ENCODE results near the gene PDGFRB.

PDGFRB gene

DNA sequence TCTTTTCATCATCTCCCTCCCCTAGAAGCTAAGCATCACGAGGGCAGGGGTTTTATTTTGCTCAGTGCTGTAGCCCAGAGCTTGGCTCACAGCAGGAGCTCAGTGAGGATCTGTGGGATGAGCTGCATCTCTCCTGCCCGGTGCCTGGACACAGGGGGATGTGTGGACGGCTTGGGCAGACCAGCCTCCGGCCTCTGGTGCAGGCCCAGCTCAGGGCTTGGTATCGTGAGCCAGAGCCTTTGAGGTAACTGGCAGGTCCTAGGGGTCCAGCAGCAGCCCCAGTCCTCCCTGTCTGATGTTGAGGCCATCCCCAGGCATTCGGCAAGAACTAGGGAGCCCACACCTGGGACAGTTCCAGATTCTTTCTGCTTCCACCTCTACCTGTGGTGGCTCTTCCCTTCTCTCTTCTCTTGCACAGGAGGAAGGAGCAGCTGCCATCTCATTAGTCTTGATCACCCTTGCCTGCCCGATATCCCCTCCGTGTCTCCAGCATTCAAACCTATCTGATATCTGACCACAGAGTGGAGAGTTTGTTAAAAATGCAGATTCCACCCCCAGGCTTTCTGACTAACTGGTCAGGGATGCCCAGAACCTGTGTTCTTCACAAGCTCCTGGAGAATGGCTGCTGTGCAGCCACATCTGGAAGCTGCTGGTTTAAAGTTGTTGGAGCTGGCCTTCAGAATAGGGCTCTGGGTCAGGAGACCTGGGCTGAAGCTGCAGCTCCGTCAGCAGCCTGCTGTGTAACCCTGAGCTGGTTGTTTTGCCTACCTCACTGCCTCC is 26.3 kb upstream of the PDGFRB start:
- no peak for DNase-seq

DNA sequence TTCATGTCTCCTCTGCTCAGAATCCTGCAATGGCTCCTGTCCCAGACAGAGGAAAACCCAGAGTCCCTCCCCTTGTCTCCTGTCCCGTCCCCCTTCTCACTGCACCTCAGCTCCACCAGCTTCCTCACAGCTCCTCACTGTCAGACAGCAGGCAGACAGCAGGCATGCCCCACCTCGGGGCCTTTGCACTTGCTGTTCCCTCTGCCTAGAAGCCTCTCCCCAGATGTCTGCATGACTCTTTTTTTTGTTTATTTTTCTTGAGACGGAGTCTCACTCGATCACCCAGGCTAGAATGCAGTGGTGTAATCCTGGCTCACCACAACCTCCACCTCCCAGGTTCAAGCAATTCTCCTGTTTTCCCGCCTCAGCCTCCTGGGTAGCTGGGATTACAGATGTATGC is 25.4 kb upstream of the PDGFRB start:
- DNase-seq = no peak

DNA sequence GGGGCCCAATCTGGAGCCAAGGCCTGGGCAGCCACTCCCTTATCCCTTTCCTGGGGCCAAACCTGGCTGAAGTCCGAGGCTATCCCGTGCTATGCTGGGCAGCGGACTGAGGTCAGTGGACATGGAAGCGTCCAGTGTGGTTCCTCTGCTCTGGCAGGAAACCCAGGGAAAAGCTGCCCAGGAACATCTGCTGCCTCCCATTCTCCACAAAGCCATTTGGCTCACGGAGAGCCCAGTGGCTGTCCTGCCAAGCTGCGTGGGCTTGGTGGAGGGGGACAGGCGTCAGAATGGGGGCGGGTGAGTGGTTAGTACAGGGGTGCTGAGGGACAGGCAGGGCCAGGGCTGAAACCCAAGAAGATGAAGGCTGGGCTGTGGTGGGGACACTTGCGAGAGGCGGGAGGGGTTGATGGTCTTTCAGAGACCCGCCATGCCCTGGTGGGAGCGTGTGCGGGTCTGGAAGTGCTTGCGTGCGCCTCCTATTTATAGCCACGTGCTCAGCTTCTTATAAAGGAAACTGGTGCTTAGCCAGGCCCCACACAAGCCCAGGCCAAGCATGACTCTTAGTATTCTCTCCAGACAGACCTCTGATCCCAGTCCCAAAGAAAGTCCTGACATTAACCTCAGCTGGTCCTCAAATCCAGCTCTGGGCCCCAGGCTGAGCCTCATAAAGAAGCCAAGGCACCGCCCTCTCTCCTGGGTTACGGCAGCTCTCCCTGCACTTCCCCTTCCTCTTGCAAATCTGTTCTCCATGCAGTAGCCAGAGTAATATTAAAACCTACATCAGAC is 24.8 kb upstream of the PDGFRB start:
- no peak for DNase-seq

- no peak for DNase-seq
Measured at GRCh38 chr5:150179019-150179620, 23.5 kb upstream of the PDGFRB start.

GRCh38 chr5:150178262-150178661 is 22.6 kb upstream of the PDGFRB start:
- no peak for DNase-seq

DNA sequence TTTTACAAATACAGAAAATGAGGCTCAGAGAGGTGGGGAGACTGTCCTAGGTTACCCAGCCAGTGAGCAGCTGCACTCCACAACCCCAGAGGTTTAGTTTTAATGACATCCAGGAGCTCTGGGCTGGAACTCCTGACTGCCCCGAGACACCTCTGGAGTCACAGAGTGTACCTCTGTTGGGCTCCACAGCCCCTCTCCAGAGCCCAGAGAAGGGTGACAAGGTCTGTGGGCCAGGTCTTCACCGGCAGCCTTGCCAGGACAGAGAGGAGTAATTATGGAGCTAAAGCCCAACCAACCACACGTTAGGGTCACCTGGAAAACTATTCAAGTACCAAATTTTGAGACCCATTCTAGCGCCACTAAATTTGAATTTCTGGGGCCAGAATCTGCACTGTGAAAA is 22.1 kb upstream of the PDGFRB start:
- DNase-seq = no peak

DNA sequence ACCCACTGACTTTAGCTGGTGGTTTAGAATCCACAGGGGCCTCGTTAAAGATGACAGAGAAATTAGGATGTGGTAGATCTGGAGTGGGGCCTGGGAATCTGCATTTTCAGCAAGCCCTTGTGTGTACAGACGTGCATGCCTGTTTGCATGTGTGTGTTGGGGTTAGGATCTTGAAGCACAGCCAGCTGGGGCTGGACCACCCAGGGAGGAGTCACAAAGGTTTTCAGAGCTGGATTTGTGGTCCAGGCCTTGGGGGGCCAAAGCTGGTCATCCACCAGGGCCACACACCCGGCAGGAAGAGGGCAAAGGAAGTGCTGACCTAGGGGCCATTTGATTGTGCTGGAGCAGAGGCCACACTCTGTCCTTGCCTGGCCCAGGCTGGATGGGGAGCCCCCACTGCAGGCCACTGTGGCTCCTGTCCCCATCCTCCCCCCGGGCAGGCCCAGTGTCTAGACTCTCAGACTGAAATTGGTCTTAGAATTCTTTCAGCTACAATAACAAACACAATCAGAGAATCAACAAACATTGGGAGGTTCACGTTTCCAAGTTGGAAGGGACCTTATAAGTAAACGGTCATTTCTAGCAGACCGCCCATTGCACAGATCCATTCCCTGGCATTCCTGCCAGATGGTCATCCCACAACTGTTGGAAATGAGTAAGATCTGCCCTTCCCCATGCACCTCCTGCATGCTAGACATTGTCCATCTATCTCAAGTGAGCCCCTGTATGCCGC is 21.3 kb upstream of the PDGFRB start:
- DNase-seq = no peak

GRCh38 chr5:150175536-150175935 is 19.9 kb upstream of the PDGFRB start:
- DNase-seq = no peak

DNA sequence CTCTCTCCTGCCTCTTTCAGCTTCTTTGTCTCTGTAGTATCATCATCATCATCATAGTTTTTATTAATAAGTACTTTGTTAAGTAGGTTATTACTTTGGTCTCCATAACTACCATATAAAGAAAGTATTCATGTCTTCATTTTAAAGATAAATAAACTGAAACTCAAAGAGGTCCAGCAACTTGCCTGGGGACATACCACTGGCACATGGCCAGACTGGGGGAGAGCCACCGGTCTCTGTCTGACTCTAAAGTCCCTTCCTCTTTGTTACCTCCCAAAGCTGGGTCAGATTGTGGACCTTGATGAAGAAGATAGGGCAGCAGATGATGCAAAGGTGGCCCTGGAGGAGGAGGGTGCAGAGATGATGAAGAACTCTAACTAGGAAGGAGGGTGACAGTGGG is 19.4 kb upstream of the PDGFRB start:
- no peak for DNase-seq

DNA sequence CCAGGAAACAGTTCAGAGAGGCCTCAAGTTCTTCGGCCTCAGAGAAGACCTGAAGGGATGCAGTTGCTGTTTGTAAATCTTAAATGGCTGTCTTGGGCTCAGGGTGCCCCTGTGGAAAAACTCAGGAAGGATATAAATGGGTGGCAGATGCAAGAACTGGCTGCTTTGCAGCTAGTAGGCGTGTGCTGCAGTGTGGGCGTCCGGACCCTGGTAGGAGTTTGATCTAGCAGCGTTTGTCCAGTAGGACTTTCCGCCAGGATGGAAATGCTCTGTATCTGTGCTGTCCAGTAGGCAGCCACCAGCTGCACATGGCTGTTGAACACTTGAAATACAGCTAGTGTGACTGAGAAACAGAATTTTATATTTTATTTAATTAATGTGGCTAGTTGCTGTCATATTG is 18.6 kb upstream of the PDGFRB start:
- DNase-seq = no peak

DNA sequence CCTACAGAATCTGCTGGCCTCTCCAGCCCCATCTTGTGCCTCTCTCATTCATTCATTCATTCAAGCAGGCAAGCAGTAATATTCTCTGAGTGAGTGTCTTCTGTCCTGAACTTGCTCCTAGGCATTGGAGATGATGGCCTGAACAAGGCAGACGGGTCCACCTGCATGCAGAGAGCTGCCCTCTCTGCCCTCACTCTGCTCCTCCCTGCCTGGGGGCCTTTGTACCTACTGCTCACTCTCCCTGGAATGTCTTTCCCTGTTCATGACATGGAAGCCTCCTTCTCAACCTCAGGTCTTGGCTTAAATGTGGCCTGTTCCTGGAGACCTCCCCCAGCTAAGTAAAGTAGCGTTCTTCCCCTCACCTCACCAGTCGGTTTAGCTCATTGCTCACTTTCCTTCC is 17.5 kb upstream of the PDGFRB start:
- DNase-seq = no peak

- DNase-seq = no peak
Measured at GRCh38 chr5:150172556-150172955, 16.9 kb upstream of the PDGFRB start.

DNA sequence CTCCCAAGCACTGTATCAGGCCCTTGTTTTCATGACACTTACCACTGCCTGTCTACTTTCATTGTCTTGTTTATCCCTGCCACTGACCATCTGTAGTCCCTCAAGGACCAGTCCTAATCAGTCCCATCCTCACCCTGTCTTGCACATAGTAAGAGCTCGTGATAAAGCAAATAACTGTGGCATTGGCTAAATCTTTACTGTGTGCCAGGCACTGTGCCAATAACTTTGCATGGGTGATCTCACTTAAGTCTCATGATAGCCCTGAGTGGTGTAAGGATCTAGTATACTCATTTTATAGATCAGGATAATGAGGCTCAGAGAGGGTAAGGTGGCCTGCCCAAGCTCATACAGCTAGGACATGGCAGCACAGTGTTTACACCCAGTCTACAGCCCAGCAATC is 16.5 kb upstream of the PDGFRB start:
- no peak for DNase-seq

- no peak for DNase-seq
Measured at GRCh38 chr5:150168864-150169263, 13.2 kb upstream of the PDGFRB start.

DNA sequence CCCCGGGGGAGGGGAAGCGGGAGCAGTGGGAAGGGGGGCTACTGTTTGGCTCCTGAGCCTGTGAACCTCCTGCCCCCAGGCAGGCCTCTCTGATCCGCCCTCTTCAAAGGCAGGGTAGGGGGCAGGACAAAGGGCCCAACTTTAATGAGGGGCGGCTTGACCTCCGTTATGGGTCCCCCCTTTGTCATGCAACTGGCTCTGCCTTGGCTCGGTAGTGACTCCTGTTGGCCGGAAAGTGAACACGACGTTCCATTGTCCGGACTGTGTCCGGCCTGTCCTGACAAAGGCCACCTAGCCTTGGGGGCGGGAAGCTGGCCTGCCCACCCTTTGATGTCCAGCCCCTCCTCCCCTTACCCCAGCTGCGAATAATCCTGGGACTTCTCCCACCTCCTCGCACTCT is 12.3 kb upstream of the PDGFRB start:
- no peak for DNase-seq

- no peak for DNase-seq
Measured at GRCh38 chr5:150167512-150167850, 11.8 kb upstream of the PDGFRB start.

DNA sequence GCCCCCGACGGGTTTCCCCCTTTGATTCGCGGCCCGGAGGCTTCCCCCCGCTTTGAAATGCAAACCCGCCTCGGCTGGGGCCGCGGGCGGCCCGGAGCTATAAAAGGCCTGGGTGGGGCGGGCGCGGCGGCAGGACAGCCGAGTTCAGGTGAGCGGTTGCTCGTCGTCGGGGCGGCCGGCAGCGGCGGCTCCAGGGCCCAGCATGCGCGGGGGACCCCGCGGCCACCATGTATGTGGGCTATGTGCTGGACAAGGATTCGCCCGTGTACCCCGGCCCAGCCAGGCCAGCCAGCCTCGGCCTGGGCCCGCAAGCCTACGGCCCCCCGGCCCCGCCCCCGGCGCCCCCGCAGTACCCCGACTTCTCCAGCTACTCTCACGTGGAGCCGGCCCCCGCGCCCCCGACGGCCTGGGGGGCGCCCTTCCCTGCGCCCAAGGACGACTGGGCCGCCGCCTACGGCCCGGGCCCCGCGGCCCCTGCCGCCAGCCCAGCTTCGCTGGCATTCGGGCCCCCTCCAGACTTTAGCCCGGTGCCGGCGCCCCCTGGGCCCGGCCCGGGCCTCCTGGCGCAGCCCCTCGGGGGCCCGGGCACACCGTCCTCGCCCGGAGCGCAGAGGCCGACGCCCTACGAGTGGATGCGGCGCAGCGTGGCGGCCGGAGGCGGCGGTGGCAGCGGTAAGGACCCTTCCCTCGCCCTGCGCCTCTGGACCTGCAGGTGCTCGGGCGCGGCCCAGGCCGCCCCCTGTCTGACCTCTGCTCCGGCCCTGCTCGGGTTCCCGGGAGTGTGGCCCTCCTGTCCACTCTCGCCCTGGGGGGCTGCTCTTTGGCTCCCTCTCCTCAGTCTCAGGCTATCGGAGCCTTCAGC is 11.2 kb upstream of the PDGFRB start, which contains the start of gene CDX1:
Gene CDX1, plus strand, starts transcription at position 129 of the 862 bp plus-strand sequence. Its CDS starts 99 bp downstream, at position 228.
- DNase-seq = no peak

GRCh38 chr5:150166037-150166649 is 10.5 kb upstream of the PDGFRB start:
- no peak for DNase-seq

- DNase-seq = no peak
Measured at GRCh38 chr5:150164211-150164980, 8.8 kb upstream of the PDGFRB start.

DNA sequence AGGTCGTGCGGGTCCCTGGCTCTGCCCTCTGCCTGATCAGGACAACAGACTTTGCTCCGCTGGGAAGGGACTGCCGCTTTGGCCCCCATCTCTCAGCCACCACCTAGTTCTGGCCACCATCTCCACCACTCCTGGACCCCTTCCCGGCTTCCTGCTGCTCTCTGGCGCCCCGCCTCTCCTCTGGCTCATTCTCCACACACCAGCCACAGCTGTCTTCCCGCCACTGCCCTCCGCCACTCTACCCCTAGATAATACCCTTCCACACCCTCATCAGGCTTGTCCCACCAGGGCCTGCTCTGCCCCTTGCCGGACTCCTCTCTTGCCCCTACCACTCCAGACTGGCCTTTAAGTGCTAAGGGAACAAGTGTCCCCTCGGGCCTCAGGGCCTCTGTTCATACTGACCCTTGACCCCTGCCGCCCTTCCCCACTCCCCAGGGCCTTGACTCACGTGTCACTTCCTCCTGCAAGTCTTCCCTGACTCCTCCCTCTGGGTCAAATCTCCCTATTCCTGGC is 8.0 kb upstream of the PDGFRB start:
- no peak for DNase-seq

GRCh38 chr5:150163035-150163434 is 7.4 kb upstream of the PDGFRB start:
- no peak for DNase-seq
